ENCODE data around the gene FAM78A.

GRCh38 chr9:131220485-131220884 lies 55.8 kb downstream of the FAM78A start:
- TF ChIP-seq TAF1 (IDR thresholded peaks at IDR 0.05; ENCODE audit: low read depth) (no peak), CTCF (IDR thresholded peaks at IDR 0.05; ENCODE audit: poor library complexity, severe bottlenecking) (no peak)
